HCT116 (cell line): ENCODE results near the gene NF1. TPM values are rescaled to one million over a fixed set of nuclear protein-coding genes. Genes with fewer than 3 reads are reported as not detected.

Source experiments
- ATAC-seq: fragments of 200-7000 bp; cut with Tn5 transposase; 2 replicates; pipeline ENCODE4 v1.9.1; 2020; ENCODE audit warnings: mild to moderate bottlenecking, moderate library complexity
- BruUV-seq: library from RNA; stranded (reverse); fragments of 400-500 nt; replicated peaks from 2 replicates; lab custom pipeline; 2021; lab: Mats Ljungman, UMichigan
- CTCF ChIA-PET: fragments of 300-600 bp; sonication (Branson Sonifier 250); formaldehyde crosslinking; loops from one replicate; lab custom pipeline; 2021; ENCODE audit warnings: antibody characterized with exemption; lab: Charles Lee
- POLR2A ChIA-PET: fragments of 300-600, 350-600 bp; sonication (Branson Sonifier 250); formaldehyde crosslinking; loops from one replicate; lab custom pipeline; 2021; ENCODE audit warnings: antibody characterized with exemption; lab: Charles Lee
- RAD21 ChIA-PET, 2 experiments: fragments of 300-600 bp; sonication (Branson Sonifier 250); formaldehyde crosslinking; loops; one replicate each; lab custom pipeline; 2023; ENCODE audit warnings: low total read pairs in 2 of 2; ENCODE audit not compliant: uncharacterized antibody in 2 of 2, unreplicated experiment in 2 of 2, low non-redundant PET in 1 of 2; lab: Charles Lee
- DNase-seq: peaks from one replicate; pipeline ENCODE4 v3.0.0-alpha.2; 2010; ENCODE audit warnings: low read depth, low spot score
- H2AFZ ChIP-seq: fragments of 200-600 bp; shearing (Covaris generic), sonication (generic); 2 replicates; pipeline ENCODE4 v1.6.1; 2017; ENCODE audit warnings: low read depth, mixed run types, mixed read lengths, antibody characterized with exemption, low read length; ENCODE audit not compliant: poor library complexity, severe bottlenecking
- H3K27ac ChIP-seq: 2 replicates; pipeline ENCODE4 v1.5.1; 2012; ENCODE audit warnings: low read depth, low read length
- H3K27me3 ChIP-seq: fragments of 200-600 bp; sonication (generic); 2 replicates; pipeline ENCODE4 v1.6.1; 2016; ENCODE audit warnings: mixed run types, low read length, mixed read lengths; ENCODE audit not compliant: insufficient read depth
- H3K36me3 ChIP-seq, 2 experiments: fragments of 200-500 bp in 1 of 2; fragments of 200-600 bp in 1 of 2; sonication (Bioruptor generic) in 1 of 2; sonication (generic) in 1 of 2; 2 replicates each; pipeline versions ENCODE4 v1.5.1 to v1.6.1; 2014 to 2016; ENCODE audit warnings: low read length in 2 of 2, inconsistent platforms in 1 of 2, mixed read lengths in 1 of 2, mixed run types in 1 of 2; ENCODE audit not compliant: insufficient read depth in 2 of 2, control insufficient read depth in 1 of 2
- H3K4me1 ChIP-seq, 2 experiments: fragments of 200-600 bp in 1 of 2; sonication (generic) in 1 of 2; 2 replicates each; pipeline versions ENCODE4 v1.5.1 to v1.6.1; 2012 to 2017; ENCODE audit warnings: low read length in 2 of 2, inconsistent platforms in 1 of 2, mild to moderate bottlenecking in 1 of 2, mixed read lengths in 1 of 2, mixed run types in 1 of 2, moderate library complexity in 1 of 2; ENCODE audit not compliant: insufficient read depth in 2 of 2, control insufficient read depth in 1 of 2
- H3K4me2 ChIP-seq: fragments of 200-600 bp; sonication (generic); 2 replicates; pipeline ENCODE4 v1.6.1; 2017; ENCODE audit warnings: mixed run types, low read length, mixed read lengths
- H3K4me3 ChIP-seq, 2 experiments: fragments of 200-600 bp in 1 of 2; sonication (generic) in 1 of 2; replicated peaks in 1 of 2; 2 replicates each; pipeline ENCODE4 v1.5.1; 2011 to 2016; ENCODE audit warnings: low read length in 2 of 2, control low read depth in 1 of 2, low read depth in 1 of 2, mild to moderate bottlenecking in 1 of 2, mixed read lengths in 1 of 2, mixed run types in 1 of 2
- H3K79me2 ChIP-seq: fragments of 200-600 bp; sonication (generic); 2 replicates; pipeline ENCODE4 v1.6.1; 2017; ENCODE audit warnings: mild to moderate bottlenecking, mixed run types, low read length, moderate library complexity, mixed read lengths; ENCODE audit not compliant: insufficient read depth
- H3K9ac ChIP-seq: fragments of 200-600 bp; sonication (generic); 2 replicates; pipeline ENCODE4 v1.6.1; 2016; ENCODE audit warnings: low read length, mixed read lengths
- H3K9me2 ChIP-seq: fragments of 200-600 bp; sonication (generic), shearing (Covaris generic); 2 replicates; pipeline ENCODE4 v1.6.1; 2017; ENCODE audit warnings: mixed run types, mild to moderate bottlenecking, moderate library complexity; ENCODE audit not compliant: insufficient read depth
- H3K9me3 ChIP-seq, 2 experiments: fragments of 200-500 bp in 1 of 2; fragments of 200-600 bp in 1 of 2; sonication (Bioruptor generic) in 1 of 2; sonication (generic) in 1 of 2; 2 replicates each; pipeline ENCODE4 v1.6.1; 2014 to 2017; ENCODE audit warnings: low read length in 2 of 2, mixed read lengths in 2 of 2, inconsistent platforms in 1 of 2, low read depth in 1 of 2, mild to moderate bottlenecking in 1 of 2, mixed run types in 1 of 2, moderate library complexity in 1 of 2; ENCODE audit not compliant: control insufficient read depth in 1 of 2, insufficient read depth in 1 of 2
- H4K20me1 ChIP-seq: fragments of 200-600 bp; sonication (generic), shearing (Covaris generic); 2 replicates; pipeline ENCODE4 v1.6.1; 2017; ENCODE audit warnings: mixed run types, mild to moderate bottlenecking, moderate library complexity; ENCODE audit not compliant: insufficient read depth
- JUND ChIP-seq: IDR thresholded peaks from 2 replicates; pipeline ENCODE4 v1.6.1; 2012
- SIN3A ChIP-seq: IDR thresholded peaks from 2 replicates; pipeline ENCODE4 v1.6.1; 2012; ENCODE audit warnings: low read depth
- SP1 ChIP-seq: IDR thresholded peaks from 2 replicates; pipeline ENCODE4 v1.6.1; 2012; ENCODE audit warnings: low read depth
- YY1 ChIP-seq: IDR thresholded peaks from 2 replicates; pipeline ENCODE4 v1.6.1; 2011; ENCODE audit warnings: low read length, low read depth, moderate library complexity, mild to moderate bottlenecking; ENCODE audit not compliant: insufficient replicate concordance; ENCODE audit errors: extremely low read depth
- ZFX ChIP-seq: fragments of 450-650 bp; IDR thresholded peaks from 2 replicates; pipeline ENCODE4 v1.6.1; 2017
- intact Hi-C: fragments of 100-400 bp; cut with micrococcal nuclease; formaldehyde crosslinking; loops from 2 replicates; pipeline ENCODE4 v1.10.0; 2022
- total RNA-seq: library from RNA; stranded (reverse); gene quantifications from one replicate; pipeline ENCODE4 v1.2.1, GENCODE V29; 2021; ENCODE audit not compliant: unreplicated experiment

NF1 gene
- total RNA-seq, 1 experiment from 2014 or later = 20.8 TPM

- Histone ChIP-seq H3K4me3 (no peak overlapping the region), H3K79me2 (no peaks in the 10 kb centered on the region), H3K4me2 (no peak overlapping the region), H3K27ac (no peak overlapping the region), H3K9me2 (no peaks in the 10 kb centered on the region), H2AFZ (no peak overlapping the region), H3K9me3 (no peaks in the 10 kb centered on the region), H3K27me3 (no peaks in the 10 kb centered on the region), H3K4me1 (no peaks in the 10 kb centered on the region), H3K36me3 (peaks cover 0 to 2% of the 10 kb centered on the region in 2 experiments; a peak in 2 of 4 replicates), H3K9ac (no peak overlapping the region), H4K20me1 (no peaks in the 10 kb centered on the region)
- CTCF ChIA-PET = no interaction called here
- POLR2A ChIA-PET = no interaction called here
- BruUV-seq = no TSS peak
- RAD21 ChIA-PET = no interaction called here
- TF ChIP-seq SP1 = no peak
- no peak for TF ChIP-seq SIN3A
- no peak for TF ChIP-seq YY1
- no peak for DNase-seq
- ATAC-seq = no peak
- intact Hi-C loops = no loop called here
These were observed 155.5 kb downstream of the NF1 start for GRCh38 chr17:31250229-31250628.

DNA sequence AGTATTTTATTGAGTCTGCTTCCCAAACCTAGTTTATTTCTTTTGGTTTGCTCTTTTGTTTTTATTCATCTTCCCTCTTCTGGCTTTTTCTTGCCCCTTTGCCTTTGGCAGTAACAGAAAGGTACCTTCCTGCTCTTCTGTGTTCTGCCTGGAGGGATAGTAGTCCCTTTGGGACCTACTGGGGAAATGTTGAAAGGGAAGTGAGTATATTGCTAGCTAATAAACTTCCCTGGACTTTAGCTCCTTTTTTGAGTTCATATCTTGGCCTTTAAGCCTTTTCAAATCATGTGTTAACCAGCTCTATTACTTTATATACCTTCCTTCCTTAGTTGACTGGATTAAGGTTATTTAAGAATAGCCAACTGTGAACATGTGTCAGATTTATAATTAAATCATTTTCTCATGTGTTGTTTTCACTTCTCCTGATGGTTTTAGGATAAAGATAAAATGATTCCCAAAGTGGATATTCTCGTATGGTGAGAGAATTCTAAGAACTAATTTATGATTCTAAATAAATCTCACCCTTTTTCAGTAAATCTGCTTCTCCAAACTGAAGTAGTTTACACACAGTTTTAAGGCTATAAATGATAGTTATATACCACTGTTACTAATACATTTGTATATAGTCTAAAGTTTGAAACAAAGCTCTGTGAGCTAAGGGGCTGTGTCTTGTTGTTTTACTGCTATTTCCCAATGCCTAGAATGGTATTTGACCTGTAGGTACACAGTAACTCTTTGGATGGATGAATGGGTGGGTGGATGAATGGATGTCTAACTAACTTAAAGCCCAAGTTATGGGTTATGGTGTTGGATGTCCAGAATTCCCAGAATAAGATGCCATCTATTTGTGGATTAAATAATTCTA is 156.6 kb downstream of the NF1 start:
- H3K9ac ChIP-seq = no peak overlapping the region
- no peaks in the 10 kb centered on the region for H3K4me1 ChIP-seq
- no peaks in the 10 kb centered on the region; a peak in 1 of 4 replicates for H3K36me3 ChIP-seq
- TF ChIP-seq JUND (no peak), ZFX (no peak)
- ChIA-PET POLR2A (no interaction called here), RAD21 (no interaction called here), CTCF (interaction anchor here (1.6 kb wide), 1 partner anchor 266 kb away, joined by 3 read pairs; no protein-coding TSS in a partner anchor)
- intact Hi-C loops = no loop called here
- H3K4me3 ChIP-seq = no peak overlapping the region
- no peak overlapping the region for H2AFZ ChIP-seq
- DNase-seq (no peak), ATAC-seq (no peak)
- H3K4me2 ChIP-seq = no peak overlapping the region
- no TSS peak for BruUV-seq
- no peaks in the 10 kb centered on the region for H4K20me1 ChIP-seq
- no peaks in the 10 kb centered on the region for H3K9me3 ChIP-seq
- no peaks in the 10 kb centered on the region for H3K79me2 ChIP-seq
- H3K27me3 ChIP-seq = no peaks in the 10 kb centered on the region
- no peak overlapping the region for H3K27ac ChIP-seq
- no peaks in the 10 kb centered on the region for H3K9me2 ChIP-seq
